Subcutaneous adipose tissue (tissue), 4 donors: ENCODE data around the gene CCNYL1. TPM values are rescaled to one million over a fixed set of nuclear protein-coding genes. Genes with fewer than 3 reads are reported as not detected.

Experiments
- CTCF ChIP-seq: fragments of 450-650 bp; IDR thresholded peaks from one replicate; pipeline ENCODE4 v1.5.1; 2016; ENCODE audit warnings: low read depth, mild to moderate bottlenecking, control low read depth, antibody characterized with exemption, moderate library complexity
- total RNA-seq, 4 donors: library from RNA; depleted of rRNA; stranded (reverse); fragments of >200 nt; gene quantifications; one replicate each; pipeline ENCODE4 v1.1.0, GENCODE V29; 2016

CCNYL1 gene
- total RNA-seq, 4 donors from 2014 or later, result 17.0 to 26.4 (median 20.8) TPM

GRCh38 chr2:207720517-207721187 lies 9.2 kb downstream of the CCNYL1 start:
- TF ChIP-seq CTCF, result no peak

GRCh38 chr2:207722773-207723424 lies 11.5 kb downstream of the CCNYL1 start:
- no peak for TF ChIP-seq CTCF

GRCh38 chr2:207724113-207724512 lies 12.7 kb downstream of the CCNYL1 start:
- TF ChIP-seq CTCF, result no peak

GRCh38 chr2:207725873-207726578 lies 14.6 kb downstream of the CCNYL1 start:
- TF ChIP-seq CTCF, result no peak

GRCh38 chr2:207727261-207727660 lies 15.8 kb downstream of the CCNYL1 start:
- TF ChIP-seq CTCF, result no peak

GRCh38 chr2:207729465-207729998 lies 18.1 kb downstream of the CCNYL1 start:
- TF ChIP-seq CTCF, result no peak

GRCh38 chr2:207731138-207731537 lies 19.7 kb downstream of the CCNYL1 start:
- no peak for TF ChIP-seq CTCF
